PC-3 (cell line): ENCODE measurements around the gene COPZ1.

Experiments used
- CTCF ChIP-seq: fragments of 300-600 bp; sonication (generic); conservative IDR thresholded peaks from 2 replicates; pipeline ENCODE4 v1.5.1; 2017; ENCODE audit warnings: antibody characterized with exemption, low read depth, mild to moderate bottlenecking, low read length
- EZH2 ChIP-seq: fragments of 300-600 bp; sonication (generic); IDR thresholded peaks from one replicate; pipeline ENCODE4 v1.6.1; 2017; ENCODE audit warnings: antibody characterized with exemption, mild to moderate bottlenecking, low read length; ENCODE audit not compliant: unreplicated experiment

GRCh38 chr12:54287261-54288157, 37.4 kb upstream of the COPZ1 start:
- TF ChIP-seq CTCF (no peak), EZH2 (no peak)
